ENCODE data around the gene NABP1. TPM values are rescaled to one million over a fixed set of nuclear protein-coding genes. Genes with fewer than 3 reads are reported as not detected.

NABP1 gene
- total RNA-seq, 1 experiment from 2014 or later, result 3.2 TPM

GRCh38 chr2:191706791-191707190 is 28.9 kb downstream of the NABP1 start:
- Histone ChIP-seq H3K4ac (ENCODE audit: low read depth, low read length) (no peak overlapping the region), H3K23ac (ENCODE audit: insufficient read length, low read depth, low read length) (no peak overlapping the region), H3K4me2 (ENCODE audit: insufficient read depth, insufficient read length, low read length) (no peak overlapping the region), H3K79me2 (ENCODE audit: insufficient read depth, low read length) (no peaks in the 10 kb centered on the region), H2BK20ac (ENCODE audit: low read depth, low read length, poor library complexity, severe bottlenecking) (no peak overlapping the region), H2BK5ac (ENCODE audit: insufficient read length, low read length) (no peak overlapping the region), H3K4me1 (ENCODE audit: insufficient read depth, low read length) (no peaks in the 10 kb centered on the region), H2BK15ac (ENCODE audit: low read depth, low read length) (no peak overlapping the region), H3K9ac (ENCODE audit: extremely low read depth, insufficient read length, low read length) (no peak overlapping the region), H4K91ac (ENCODE audit: insufficient read length, low read depth, low read length) (no peak overlapping the region), H4K20me1 (ENCODE audit: control insufficient read depth, insufficient read depth, insufficient read length) (no peaks in the 10 kb centered on the region), H3K79me1 (ENCODE audit: insufficient read depth, low read depth, low read length, poor library complexity, severe bottlenecking) (no peaks in the 10 kb centered on the region), H3K18ac (ENCODE audit: insufficient read length, low read depth, low read length) (no peak overlapping the region), H3K27me3 (ENCODE audit: insufficient read depth, low read length) (no peaks in the 10 kb centered on the region), H2BK120ac (ENCODE audit: low read depth, low read length, poor library complexity, severe bottlenecking) (no peak overlapping the region), H2AK5ac (ENCODE audit: insufficient read length, low read length) (no peak overlapping the region), H3T11ph (ENCODE audit: low read length) (no peak overlapping the region), H3K23me2 (ENCODE audit: insufficient read length, low read depth, low read length, poor library complexity, severe bottlenecking) (no peaks in the 10 kb centered on the region), H3K27ac (ENCODE audit: insufficient read length, low read depth, low read length) (no peak overlapping the region), H4K5ac (ENCODE audit: insufficient read length, low read depth, low read length) (no peak overlapping the region), H4K8ac (replicated peaks; ENCODE audit: insufficient read length, low read depth, low read length) (no peak overlapping the region), H3K9me3 (ENCODE audit: control insufficient read depth, low read depth, low read length) (no peaks in the 10 kb centered on the region), H3K14ac (ENCODE audit: insufficient read depth, low read length) (no peak overlapping the region), H2AFZ (ENCODE audit: low read length) (no peak overlapping the region), H3K56ac (ENCODE audit: insufficient read length, low read depth, low read length) (no peak overlapping the region), H2BK12ac (ENCODE audit: insufficient read length, low read depth, low read length) (no peak overlapping the region)
- DNase-seq, result no peak
- Mint-ChIP-seq H3K4me3 (no peak overlapping the region), H3K36me3 (ENCODE audit: insufficient read depth in 1 of 3, low read depth in 3 of 3) (no peaks in the 10 kb centered on the region), H3K4me1 (peaks cover 14% of the 10 kb centered on the region in 2 experiments), H3K27ac (no peak overlapping the region), H3K9me3 (no peaks in the 10 kb centered on the region; a peak in 1 of 5 replicates), H3K27me3 (ENCODE audit: low read depth) (no peaks in the 10 kb centered on the region; the same call in 1 of the 2 replicates)
- no peak for TF ChIP-seq CTCF (conservative IDR thresholded peaks at IDR 0.05)
- WGBS (ENCODE audit: extremely low coverage, insufficient read length, low lambda C conversion rate), result no CpG with 5 or more reads among the region's 2 CpGs

All from H9 (cell line).